Effector CD8-positive, alpha-beta T cell (primary cell): ENCODE measurements around the gene COX10.
"Not testable (repeated sequence)": the region's sequence is repeated elsewhere in the genome, so short reads cannot be mapped to it uniquely, and the experiment has no call there.

ENCODE experiments used
- DNase-seq: peaks from one replicate; lab custom pipeline; 2025; lab: John Stamatoyannopoulos, UW

COX10 gene

DNA sequence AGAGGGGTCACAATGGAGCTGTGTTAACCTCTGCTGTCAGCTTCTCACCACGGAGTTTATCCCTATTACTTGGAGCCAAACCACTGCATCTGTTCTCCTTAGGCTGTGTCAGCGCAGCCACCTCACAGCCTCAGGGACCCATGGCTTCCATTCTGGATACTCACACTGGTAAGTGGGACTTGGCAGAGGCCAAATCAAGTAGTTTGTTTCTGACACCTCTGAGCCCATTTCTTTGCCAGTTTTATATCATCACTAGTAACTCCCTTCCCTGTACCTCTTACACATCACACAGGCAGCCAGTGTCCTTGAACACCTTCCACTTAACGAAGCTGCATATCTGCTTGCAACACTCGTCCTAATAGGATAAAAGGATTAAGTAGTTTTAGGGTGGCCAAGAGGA, 108.5 kb downstream of the COX10 start:
- not testable (repeated sequence) for DNase-seq

DNA sequence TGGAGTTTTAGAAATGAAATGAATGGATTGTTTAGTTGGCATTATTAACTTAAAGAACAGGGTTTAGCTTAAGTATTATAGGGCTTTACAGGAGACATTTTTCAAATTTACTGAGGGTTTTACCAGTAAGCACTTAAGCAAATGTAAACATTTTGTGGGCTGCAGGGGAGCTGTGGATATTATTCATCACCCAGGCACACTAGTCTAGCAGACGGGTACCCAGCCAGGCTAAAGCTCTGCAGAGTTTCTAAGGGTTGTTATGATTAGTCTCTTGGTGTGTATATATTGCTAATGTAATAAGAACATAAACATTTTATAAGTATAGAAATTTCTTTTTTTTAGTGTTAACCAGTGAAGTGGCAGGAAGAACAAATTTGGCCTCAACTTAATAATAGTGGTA, 110.6 kb downstream of the COX10 start:
- not testable (repeated sequence) for DNase-seq

DNA sequence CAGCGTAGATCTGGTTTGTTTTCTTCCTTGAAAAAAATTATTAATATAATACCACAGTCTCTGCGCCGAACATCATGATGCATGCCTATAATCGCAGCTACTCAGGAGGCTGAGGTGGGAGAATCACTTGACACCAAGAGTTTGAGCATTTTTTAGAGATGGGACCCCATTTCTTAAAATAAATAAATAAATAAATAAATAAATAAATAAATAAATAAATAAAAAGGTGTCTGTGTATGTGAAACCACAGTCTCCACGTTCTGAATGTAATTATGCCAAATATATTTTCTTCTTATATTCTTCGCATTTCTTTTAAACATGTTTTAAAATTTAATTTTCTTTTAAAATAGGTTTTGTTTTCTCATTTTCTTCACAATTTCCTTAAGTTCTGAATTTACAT, 112.8 kb downstream of the COX10 start:
- not testable (repeated sequence) for DNase-seq

DNA sequence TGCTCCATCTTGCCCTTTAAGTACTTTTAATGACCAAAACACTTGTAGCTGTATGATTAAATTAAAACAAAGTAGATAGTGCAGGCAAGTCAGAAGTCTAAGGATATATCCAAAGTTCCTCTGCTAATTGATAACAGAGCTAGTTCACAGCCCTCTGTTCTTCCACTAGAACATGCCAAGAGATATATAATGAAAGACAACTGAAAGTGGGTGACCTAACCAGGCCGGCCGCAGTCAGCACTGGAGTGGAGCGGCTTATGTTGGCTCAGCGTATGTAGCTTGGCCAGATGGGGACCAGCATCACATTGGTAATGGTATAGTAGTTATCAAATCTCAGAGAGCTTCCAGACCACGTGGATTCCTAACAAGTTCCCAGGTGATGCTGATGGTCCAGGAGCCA, 115.2 kb downstream of the COX10 start:
- DNase-seq: not testable (repeated sequence)

DNA sequence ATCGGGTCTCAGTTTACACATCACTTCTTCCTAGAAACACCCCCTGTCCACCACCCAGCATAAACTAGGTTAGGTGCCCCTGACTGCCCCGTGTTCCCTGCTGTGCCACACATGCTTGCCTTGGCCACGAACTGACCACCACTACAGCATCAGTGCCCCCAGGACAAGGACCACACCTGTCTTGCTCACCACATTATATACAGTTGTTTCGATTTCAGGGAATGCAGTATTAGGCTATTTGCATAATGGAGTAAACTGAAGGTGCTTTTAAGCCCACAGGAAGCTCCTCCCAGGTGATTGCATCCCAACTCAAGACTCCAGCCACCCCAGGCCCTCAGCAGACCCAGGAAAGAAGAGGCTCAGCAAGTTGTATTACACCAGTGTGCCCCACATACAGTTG, 117.1 kb downstream of the COX10 start:
- DNase-seq: not testable (repeated sequence)

DNA sequence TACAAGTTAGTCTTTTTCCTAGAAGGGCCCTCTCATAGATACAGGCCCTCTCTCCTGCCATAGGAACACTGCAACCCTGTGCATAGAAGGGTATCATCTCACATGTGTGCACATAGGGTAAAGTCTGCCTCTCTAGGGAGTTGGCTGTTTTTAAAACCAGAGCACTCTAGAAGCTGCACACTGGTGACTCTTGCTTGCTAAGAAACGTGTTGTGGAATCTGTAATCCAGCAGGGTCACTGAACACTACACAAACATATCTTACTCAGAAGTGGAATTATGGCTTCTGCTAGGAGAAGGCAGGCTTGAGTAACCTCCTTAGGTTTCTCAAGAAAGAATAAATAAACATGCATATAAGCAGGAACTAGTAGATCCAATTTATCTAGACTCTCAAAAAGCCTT, 121.5 kb downstream of the COX10 start:
- not testable (repeated sequence) for DNase-seq

DNA sequence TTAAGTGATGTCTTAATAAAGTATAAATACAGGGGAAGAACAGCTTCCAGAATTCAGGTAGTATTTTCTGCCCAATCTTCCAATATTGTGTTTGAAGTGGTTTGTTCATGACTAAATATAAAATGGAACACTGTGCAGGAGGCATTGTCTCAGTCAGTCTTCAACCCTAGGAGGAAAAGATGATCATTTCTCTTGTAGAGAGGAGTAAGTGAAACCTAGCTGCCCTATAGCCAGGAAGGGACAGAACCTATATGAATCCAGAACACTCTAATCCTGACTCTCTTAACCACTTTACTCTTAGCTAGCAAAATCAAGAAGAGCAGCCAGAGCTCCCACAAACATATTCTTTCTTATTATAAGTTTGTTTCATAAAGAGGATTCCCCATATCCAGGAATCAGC, 122.2 kb downstream of the COX10 start:
- not testable (repeated sequence) for DNase-seq

DNA sequence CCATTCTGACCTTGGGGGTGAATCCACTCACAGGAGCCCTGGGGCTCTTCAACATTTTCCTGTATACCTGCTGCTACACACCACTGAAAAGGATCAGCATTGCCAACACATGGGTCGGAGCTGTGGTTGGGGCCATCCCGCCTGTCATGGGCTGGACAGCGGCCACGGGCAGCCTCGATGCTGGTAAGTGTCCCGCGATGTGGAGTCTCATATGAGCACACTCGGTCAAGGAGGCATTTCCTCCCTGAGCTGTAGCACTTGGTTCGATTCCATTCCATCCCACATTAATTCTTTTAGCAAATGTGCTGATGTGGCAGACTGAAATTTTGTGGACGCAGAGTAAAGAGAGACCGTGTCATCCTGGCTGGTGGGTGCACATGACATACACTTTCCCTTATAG, 122.7 kb downstream of the COX10 start:
- DNase-seq: not testable (repeated sequence)

DNA sequence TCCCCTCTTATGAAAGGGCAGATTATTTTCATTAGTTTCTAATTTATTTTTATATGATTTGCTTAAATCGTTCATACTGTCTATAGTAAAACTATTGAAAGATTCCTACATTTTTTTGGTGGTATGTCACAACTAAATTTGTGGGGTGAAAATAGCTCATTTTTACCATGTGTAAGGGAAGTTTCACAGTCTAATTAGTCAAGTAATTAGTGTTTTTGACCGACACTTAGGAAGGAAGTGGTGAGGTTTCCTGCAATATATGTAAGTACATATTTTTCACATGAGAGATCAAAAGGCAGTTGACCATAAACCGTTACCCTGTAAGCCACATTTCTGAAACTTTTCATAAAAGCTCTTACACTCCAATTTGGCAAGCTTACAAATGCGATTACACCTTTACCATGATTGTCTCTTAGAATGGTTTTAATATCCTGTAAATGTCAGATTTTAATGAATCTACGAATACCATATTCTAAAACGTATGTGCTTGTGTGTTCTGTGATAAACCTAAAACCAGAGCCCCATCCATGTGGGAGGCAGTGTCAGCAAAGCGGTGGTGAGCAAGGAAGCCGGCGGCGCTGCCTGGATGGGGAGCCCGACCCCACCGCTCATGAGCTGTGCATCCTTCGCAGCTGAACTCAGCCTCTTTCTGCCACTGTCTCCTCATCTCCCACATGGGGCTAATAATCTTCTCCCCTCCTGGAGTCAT, 123.5 kb downstream of the COX10 start:
- not testable (repeated sequence) for DNase-seq

DNA sequence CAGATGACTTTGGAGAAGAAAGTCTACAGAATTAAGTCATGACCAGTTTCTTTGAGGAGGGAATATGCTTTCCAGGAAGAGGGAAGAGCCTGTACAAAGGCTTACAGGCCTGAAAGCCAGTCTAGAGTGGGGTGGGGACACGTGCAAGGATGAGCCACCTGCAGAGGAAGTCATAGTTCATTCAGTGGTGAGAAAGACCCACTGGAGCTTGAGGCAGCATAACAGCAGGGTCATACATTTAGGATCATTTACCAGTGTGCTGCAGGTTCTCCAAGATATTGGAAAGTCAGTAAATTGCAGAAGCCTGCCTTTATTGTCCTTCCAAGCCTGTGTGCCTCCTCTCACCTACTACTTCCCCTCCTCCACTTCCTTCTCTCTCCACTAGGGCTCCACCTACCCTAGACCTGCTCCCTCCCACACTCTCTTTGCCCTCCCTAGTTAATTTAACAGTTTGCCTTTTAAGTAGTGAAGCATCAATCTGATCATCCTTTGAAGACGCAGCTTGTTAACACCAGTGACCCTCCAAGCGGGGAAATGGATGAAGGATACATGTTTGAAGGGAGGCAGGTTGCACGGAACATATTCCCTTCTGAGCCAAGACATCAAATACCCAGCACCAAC, 127.2 kb downstream of the COX10 start:
- no peak for DNase-seq

DNA sequence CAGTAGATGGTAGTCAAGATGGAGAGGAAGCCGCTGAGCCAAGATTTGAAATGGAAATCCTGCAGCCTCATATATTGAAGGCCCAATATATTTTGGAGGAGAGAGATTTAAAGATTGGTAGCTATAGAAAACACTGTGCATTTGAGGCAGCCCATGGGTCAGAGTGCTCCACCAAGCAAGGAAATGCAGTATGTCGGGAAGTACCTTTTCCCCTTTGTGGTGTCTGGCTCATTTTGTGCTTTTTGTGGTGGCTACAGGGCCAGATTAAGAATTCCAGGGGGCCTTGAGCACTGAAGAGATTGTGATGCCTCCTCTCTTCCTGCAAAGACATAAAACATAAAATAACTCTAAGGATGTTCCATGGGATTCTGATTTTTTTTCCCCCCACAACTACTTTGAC, 127.8 kb downstream of the COX10 start:
- no peak for DNase-seq

DNA sequence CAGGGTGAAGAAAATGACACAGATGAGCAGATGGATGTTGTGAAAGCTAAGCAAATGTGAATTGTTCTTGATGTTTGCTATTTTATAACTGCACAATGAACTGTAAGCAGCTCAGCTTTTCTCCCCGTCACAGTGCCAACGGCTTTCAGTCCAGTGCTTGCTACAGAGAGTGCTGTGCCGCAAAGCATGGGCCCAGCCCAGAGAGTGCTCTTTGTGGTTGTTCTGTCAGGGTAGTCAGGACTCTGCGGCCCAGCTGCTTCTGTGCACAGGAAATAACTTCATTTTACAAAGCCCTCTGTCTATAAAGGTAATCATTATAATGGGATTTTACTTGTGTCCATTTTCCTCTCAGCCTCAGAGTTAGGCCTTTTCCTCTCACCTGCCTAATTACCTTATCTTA, 128.3 kb downstream of the COX10 start:
- DNase-seq: no peak

DNA sequence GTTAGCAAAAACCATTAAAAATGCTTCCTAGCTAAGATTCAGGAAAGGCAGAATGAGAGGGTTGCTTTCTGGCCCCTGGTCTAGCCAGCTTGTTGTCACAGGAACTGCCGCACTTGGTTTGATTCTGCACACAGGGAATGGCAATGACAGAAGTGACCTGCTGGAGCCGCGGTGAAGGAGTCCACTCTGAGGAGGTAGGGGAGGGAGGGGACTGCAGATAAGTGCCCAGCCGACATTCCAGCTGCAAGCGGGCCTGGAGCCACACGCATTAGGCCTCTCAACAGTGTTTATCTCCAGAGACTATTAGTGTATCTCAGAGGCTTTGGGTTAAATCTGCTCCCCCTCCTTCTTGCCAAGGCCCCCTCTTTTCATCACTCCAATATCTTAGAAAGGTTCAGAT, 128.7 kb downstream of the COX10 start:
- DNase-seq: no peak

DNA sequence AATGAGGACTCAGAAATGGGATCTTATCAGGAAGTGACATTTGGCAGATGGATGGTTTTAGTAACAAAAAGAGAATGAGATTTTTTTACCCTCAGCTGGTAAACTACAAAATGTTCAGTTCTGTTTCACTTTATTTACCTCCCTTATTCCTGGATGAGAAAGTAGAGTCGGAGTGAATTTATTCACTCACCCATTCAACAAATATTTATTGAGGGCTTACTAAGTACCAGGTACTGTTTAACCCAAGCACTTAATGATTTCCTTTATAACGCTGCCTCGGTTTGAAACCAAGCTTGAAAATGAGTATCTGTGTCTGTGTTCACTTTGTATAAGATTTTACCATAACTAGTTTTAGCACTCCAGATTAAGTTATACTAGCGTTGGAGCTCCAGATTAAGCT, 129.3 kb downstream of the COX10 start:
- no peak for DNase-seq

DNA sequence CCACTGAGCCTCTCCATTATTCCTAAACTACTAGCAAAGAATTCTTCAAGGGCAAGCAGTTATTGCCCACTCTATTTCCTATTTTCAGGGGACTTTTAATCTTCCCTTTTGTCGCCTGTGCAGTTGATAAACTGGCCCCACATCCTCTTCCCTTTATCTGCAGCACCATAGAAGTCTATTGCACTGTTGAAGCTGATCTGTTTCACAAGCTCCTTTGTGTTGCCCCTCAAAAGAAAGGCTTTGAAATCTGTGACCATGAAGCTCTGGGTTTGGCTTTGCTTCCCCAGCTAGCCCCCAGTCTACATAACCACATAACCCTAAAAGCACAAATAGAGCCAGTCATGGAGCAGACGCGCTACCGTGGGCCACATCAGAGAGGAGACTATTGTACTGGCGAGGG, 130.3 kb downstream of the COX10 start:
- DNase-seq: no peak

DNA sequence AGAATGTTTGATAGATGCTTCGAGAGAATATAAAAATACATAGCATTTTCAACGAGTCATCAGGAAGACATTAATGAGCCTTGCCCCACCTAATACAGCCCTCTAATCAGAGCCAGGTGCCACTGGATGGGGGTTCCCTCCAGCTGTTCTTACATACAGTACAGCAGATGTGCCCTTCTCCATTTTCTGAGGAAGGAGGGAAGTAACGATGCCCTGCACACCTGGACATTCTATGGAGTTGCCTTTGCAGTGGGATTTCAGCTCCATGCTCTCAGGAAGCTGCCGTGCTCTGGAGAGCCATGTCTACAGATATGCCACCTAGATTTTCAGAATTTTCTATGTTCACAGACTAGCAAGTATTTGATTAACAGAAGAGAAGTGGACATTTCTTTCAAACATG, 131.1 kb downstream of the COX10 start:
- no peak for DNase-seq

DNA sequence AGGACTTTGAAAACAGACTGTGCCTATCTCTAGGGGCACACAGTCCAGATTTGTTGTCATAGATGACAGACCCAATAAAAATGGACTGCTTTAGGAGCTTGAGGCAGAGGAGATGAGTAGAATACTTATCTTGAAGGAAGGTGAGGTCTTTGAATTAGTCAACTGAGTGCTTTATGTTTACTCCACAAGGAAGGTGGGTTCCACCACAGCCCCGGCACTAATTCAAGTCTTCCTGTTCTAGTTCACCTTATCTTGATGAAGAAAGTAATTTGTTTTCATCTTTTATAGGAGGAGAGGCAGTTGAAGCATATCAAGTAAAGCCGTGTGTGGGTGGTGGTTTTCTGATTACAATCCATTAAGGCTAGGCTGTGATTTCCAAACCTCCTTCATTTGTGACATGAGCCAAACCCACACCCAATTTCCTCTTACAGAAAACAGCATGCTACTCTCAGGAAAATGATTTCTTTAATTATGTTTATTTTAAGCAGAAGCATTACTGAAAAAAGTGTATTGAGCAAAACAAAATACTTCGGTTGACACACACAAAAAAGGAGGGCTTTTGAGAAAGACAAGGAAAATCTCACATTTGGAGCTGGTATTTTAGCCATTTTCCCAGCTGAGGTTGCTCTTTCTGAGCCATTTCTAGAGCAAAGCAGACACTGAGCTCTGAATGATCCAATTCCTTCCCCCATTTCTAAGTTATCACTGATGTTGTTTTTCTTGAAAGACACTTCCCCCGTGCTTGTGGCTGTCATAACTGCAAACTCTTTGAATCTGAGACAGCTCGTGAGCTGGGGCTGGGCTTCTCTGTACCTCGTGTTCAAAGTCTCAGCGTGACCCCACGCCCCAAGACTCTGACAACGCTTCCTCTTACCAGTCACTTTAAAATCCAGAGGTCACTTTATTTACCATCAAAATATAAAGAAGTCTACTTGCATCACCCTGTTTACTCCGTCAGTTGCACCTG, 132.0 kb downstream of the COX10 start:
- peak; percentile 37 for DNase-seq

DNA sequence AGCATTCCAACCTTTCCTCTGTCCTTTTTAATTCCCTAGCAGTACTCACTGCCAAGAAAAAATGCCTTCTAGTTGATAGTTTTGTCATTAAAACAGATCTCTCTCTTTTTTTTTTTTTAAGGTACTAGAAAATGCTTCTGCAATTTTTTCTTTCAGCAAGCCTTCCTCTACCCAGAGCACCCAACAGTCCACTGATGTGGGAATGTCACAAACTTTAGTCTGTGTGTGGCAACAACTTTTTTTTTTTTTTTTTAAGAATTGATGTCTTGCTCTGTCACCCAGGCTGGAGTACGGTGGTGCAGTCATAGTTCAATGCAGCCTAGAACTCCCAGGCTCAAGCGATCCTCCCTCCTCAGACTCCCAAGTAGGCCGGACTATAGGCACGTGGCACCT, 132.7 kb downstream of the COX10 start:
- no peak for DNase-seq

DNA sequence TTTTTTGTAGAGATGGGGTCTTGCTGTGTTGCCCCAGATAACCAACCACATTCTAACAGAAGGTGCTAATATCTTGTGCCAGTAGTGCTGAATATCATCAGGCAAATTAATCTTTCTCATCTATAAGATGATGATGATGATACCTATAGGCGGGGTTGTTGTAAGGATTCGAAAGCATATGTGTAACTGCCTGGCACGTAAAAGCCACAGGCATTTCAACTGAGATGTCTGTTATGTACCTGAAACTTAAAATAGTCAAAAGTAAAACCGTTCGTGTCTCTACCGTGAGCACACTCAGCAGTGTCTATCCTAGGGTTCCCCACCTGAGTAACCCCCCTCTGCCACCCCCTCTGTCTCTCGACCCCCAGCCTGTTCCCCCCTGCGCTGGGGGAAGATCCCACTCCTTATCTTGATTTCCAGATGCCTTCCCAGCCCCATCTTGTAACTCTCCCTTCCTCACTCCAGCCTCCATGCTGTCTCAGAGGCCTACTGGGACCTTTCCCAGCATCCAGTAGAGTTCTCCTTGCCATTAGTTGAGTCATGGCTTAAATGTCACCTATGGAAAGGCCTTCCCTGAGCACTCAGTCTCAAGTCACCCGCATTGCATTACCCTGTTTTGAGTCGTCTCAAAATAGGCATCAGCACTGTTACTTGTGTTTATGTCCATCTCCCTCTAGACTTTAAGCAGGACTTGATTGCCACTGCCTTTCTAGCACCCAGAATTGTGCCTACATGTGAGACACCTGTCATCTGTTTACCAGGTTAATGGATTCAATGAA, 133.3 kb downstream of the COX10 start:
- DNase-seq: no peak

DNA sequence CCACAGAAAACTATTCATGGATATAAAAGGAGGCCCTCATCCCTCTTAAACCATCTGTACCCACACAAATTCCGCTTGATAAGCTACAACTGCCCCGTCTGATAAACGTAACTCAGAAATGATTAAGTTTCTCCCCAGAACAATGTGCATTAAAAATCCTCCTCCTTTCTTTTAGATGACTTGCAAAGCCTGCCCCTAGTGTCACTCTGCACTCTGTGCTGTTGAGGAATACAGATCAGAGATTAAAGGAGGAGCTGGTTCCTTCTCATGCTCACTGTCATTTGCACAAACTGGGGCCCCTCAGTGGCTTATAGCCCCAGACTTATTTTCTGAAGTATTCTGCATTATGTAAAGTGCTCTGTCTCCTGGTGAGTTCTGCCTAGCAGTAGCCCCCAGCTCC, 134.1 kb downstream of the COX10 start:
- no peak for DNase-seq

DNA sequence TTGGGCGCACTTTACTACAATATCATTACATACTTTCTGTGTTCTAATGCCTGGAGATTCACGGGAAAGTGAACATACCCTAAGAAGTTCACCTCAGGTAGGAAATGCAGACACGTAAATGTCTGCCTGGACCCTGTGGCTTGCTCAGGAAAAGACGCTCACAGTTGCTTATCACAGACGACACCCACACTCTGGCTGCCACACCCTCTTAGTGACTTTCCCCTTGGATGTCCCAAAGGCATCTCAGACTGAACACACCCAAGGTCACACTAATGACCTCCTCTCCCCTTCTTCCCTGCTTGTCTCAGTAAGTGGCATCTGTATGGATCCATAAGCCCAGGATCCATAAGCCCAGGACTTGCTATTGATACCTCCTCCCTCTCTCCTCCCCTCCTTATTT, 134.8 kb downstream of the COX10 start:
- no peak for DNase-seq

DNA sequence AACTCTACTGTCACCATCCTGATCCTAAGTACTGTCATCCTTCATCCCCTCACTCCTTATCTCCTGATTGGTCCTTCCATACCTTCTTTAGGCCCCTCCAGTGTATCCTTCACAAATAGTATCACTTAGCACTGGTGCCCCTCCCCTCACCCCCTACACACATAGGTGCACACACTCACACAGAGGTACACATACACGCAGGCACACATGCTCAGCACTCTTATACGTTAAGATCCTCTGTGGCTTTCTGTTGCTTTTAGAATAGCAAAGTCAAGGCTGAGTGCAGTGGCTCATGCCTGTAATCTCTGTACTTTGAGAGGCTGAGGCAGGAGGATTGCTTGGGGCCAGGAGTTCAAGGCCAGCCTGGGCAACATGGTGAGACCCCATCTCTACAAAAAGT, 135.2 kb downstream of the COX10 start:
- no peak for DNase-seq
